ENCODE measurements around the gene CREB5. TPM values are rescaled to one million over a fixed set of nuclear protein-coding genes. Genes with fewer than 3 reads are reported as not detected.

Gene CREB5
- total and polyA plus RNA-seq, 2 donors (not counting 3 experiments of a cell fraction or from before 2014, with no cell fraction given): 19.6 to 28.4 TPM

GRCh38 chr7:28840592-28840995 lies 428.3 kb downstream of the CREB5 start:
- H3K79me2 ChIP-seq (ENCODE audit: control insufficient read depth, insufficient read depth, low read length): no peaks in the 10 kb centered on the region
- no peak overlapping the region for H3K4me3 ChIP-seq (replicated peaks in 1 of 3; ENCODE audit: insufficient read depth in 1 of 3, low read depth in 1 of 3, low read length in 3 of 3)
- CTCF ChIA-PET: interaction anchor here (0.7 to 1.4 kb wide), 3 partner anchors 16 to 362 kb away, joined by 3 to 5 read pairs (median 3); no protein-coding TSS in a partner anchor
- H3K27me3 ChIP-seq (ENCODE audit: control insufficient read depth in 2 of 2, insufficient read depth in 2 of 2, low read length in 2 of 2): peaks cover 11 to 12% of the 10 kb centered on the region in 2 experiments
- no peaks in the 10 kb centered on the region for H3K4me1 ChIP-seq (ENCODE audit: control insufficient read depth, extremely low read depth, insufficient read depth, low read length)
- BruUV-seq (replicated peaks): no TSS peak
- dilution Hi-C loops (cut with MboI; ENCODE audit: extremely low pct_ligation_motif_present, low sequenced_read_pairs): no loop called here
- FAIRE-seq: no peak
- no peaks in the 10 kb centered on the region for H3K36me3 ChIP-seq (ENCODE audit: control insufficient read depth in 2 of 2, extremely low read depth in 1 of 2, insufficient read depth in 2 of 2, low read length in 2 of 2)
- H3K27ac ChIP-seq (ENCODE audit: insufficient read depth, low read depth, low read length): no peak overlapping the region
- peak; percentile 5 to 49 for TF ChIP-seq CTCF (IDR thresholded peaks at IDR 0.05; ENCODE audit: extremely low read depth in 1 of 2, insufficient read depth in 1 of 2, low read depth in 1 of 2, low read length in 2 of 2)
- no peak for TF ChIP-seq JUN (IDR thresholded peaks at IDR 0.05; ENCODE audit: borderline replicate concordance, insufficient read depth, insufficient read length, low read depth)
- no peak overlapping the region for H3K4me2 ChIP-seq (ENCODE audit: insufficient read depth, low read length)
- no peak overlapping the region for H2AFZ ChIP-seq (ENCODE audit: low read depth, low read length)
- no peaks in the 10 kb centered on the region for H4K20me1 ChIP-seq (replicated peaks; ENCODE audit: control insufficient read depth, extremely low read depth, insufficient read depth, low read length)
- no peak overlapping the region for H3K9ac ChIP-seq (replicated peaks; ENCODE audit: extremely low read depth, insufficient read depth, low read length)
- no peaks in the 10 kb centered on the region for H3K9me1 ChIP-seq (replicated peaks; ENCODE audit: control insufficient read depth, extremely low read depth, insufficient read depth, low read length)
- intact Hi-C loops (cut with micrococcal nuclease): no loop called here
- peak; percentile 11 for DNase-seq (ENCODE audit: low read depth, low spot score)
- H3K9me3 ChIP-seq (replicated peaks; ENCODE audit: control insufficient read depth, insufficient read depth, low read length): no peaks in the 10 kb centered on the region
- POLR2A ChIA-PET: no interaction called here

GRCh38 chr7:28841766-28842165 lies 429.4 kb downstream of the CREB5 start:
- FAIRE-seq (no peak), DNase-seq (ENCODE audit: low read depth, low spot score) (no peak)
- H4K20me1 ChIP-seq (replicated peaks; ENCODE audit: control insufficient read depth, extremely low read depth, insufficient read depth, low read length): no peaks in the 10 kb centered on the region
- no peak overlapping the region for H3K9ac ChIP-seq (replicated peaks; ENCODE audit: extremely low read depth, insufficient read depth, low read length)
- H3K27me3 ChIP-seq (ENCODE audit: control insufficient read depth in 2 of 2, insufficient read depth in 2 of 2, low read length in 2 of 2): peaks cover 11 to 12% of the 10 kb centered on the region in 2 experiments
- H3K4me2 ChIP-seq (ENCODE audit: insufficient read depth, low read length): no peak overlapping the region
- CTCF ChIA-PET: interaction anchor here (1.6 kb wide), 1 partner anchor 542 kb away, joined by 5 read pairs; no protein-coding TSS in a partner anchor
- no TSS peak for BruUV-seq (replicated peaks)
- H3K9me3 ChIP-seq (replicated peaks; ENCODE audit: control insufficient read depth, insufficient read depth, low read length): no peaks in the 10 kb centered on the region
- intact Hi-C loops (cut with micrococcal nuclease): no loop called here
- no peak overlapping the region for H2AFZ ChIP-seq (ENCODE audit: low read depth, low read length)
- H3K4me1 ChIP-seq (ENCODE audit: control insufficient read depth, extremely low read depth, insufficient read depth, low read length): no peaks in the 10 kb centered on the region
- TF ChIP-seq EZH2 (IDR thresholded peaks at IDR 0.05; ENCODE audit: borderline replicate concordance, low read depth, low read length, severe bottlenecking) (no peak), GATA2 (IDR thresholded peaks at IDR 0.05; ENCODE audit: insufficient read depth, insufficient read length, low read depth, low read length) (no peak), CTCF (IDR thresholded peaks at IDR 0.05; ENCODE audit: extremely low read depth in 1 of 2, insufficient read depth in 1 of 2, low read depth in 1 of 2, low read length in 2 of 2) (no peak), POLR2A (IDR thresholded peaks at IDR 0.05; ENCODE audit: low read depth, low read length) (no peak), POLR2AphosphoS5 (IDR thresholded peaks at IDR 0.05; ENCODE audit: insufficient read depth, low read depth, low read length) (no peak), JUN (IDR thresholded peaks at IDR 0.05; ENCODE audit: borderline replicate concordance, insufficient read depth, insufficient read length, low read depth) (no peak)
- POLR2A ChIA-PET: no interaction called here
- no peaks in the 10 kb centered on the region for H3K79me2 ChIP-seq (ENCODE audit: control insufficient read depth, insufficient read depth, low read length)
- no peaks in the 10 kb centered on the region for H3K9me1 ChIP-seq (replicated peaks; ENCODE audit: control insufficient read depth, extremely low read depth, insufficient read depth, low read length)
- no peaks in the 10 kb centered on the region for H3K36me3 ChIP-seq (ENCODE audit: control insufficient read depth in 2 of 2, extremely low read depth in 1 of 2, insufficient read depth in 2 of 2, low read length in 2 of 2)
- dilution Hi-C loops (cut with MboI; ENCODE audit: extremely low pct_ligation_motif_present, low sequenced_read_pairs): no loop called here
- H3K4me3 ChIP-seq (replicated peaks in 1 of 3; ENCODE audit: insufficient read depth in 1 of 3, low read depth in 1 of 3, low read length in 3 of 3): no peak overlapping the region
- no peak overlapping the region for H3K27ac ChIP-seq (ENCODE audit: insufficient read depth, low read depth, low read length)

Data from endothelial cell of umbilical vein (primary cell).